Measurements from ENCODE around the gene RTL3.

The RTL3 gene

DNA sequence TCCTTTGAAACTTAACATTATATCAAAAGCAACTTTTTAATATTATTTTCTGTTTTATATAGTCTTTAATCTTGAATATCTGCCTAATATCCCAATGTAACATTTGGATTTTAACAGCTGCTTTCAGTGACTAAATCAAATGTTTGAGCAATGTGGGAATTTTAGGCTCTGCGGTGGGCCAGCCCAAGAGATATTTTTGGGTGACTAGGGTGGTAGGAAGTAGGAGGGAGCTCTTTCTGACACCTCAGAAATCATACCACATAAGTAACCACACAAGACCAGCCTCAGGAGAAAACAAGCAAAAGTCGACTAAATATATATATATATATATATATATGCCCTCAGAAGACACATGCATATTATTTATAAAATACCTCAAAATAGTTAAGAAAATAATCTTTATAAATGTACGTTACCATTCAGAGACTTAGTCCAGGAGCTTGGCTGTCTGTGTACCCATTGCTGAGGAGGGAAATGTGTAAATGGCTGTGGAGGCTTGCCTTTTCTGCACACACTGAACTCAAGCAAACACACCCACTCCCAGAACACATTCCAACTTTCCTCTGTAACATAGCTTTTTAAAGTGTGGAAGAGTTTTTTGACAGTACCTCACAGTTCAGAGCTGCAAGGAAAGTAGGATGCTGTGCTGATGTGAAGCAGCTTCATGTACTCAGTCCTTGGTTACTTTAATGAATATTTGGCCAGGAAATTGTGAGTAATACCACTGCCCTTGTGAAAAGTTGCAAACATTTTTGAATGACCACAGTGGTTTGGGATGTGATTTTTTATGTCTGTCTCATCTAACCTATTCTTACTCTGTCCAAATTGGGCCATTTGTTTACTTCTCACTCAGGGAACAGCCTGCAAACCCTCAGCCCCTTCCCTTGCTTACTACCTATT lies at the start of gene RTL3:
TSS of gene RTL3 (minus strand) at position 484 of the 900 bp plus-strand sequence. CDS start 908 bp downstream, outside the sequence.
- TF ChIP-seq, protein P1, sequence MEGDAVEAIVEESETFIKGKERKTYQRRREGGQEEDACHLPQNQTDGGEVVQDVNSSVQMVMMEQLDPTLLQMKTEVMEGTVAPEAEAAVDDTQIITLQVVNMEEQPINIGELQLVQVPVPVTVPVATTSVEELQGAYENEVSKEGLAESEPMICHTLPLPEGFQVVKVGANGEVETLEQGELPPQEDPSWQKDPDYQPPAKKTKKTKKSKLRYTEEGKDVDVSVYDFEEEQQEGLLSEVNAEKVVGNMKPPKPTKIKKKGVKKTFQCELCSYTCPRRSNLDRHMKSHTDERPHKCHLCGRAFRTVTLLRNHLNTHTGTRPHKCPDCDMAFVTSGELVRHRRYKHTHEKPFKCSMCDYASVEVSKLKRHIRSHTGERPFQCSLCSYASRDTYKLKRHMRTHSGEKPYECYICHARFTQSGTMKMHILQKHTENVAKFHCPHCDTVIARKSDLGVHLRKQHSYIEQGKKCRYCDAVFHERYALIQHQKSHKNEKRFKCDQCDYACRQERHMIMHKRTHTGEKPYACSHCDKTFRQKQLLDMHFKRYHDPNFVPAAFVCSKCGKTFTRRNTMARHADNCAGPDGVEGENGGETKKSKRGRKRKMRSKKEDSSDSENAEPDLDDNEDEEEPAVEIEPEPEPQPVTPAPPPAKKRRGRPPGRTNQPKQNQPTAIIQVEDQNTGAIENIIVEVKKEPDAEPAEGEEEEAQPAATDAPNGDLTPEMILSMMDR (IDR thresholded peaks at IDR 0.05; ENCODE audit: low read depth, low read length), result no peak
- TF ChIP-seq POLR2A (IDR thresholded peaks at IDR 0.05; ENCODE audit: extremely low read depth, insufficient read length) (no peak), MYC (IDR thresholded peaks at IDR 0.05; ENCODE audit: low read depth, low read length) (no peak), MAX (IDR thresholded peaks at IDR 0.05; ENCODE audit: low read depth, low read length) (no peak)
- no peak within 1 kb of the TSS for H3K4me3 ChIP-seq (ENCODE audit: low read depth, low read length)
- peak; percentile 25 for DNase-seq (ENCODE audit: low read depth)

- no peak for DNase-seq (ENCODE audit: low read depth)
- TF ChIP-seq, protein P1 (IDR thresholded peaks at IDR 0.05; ENCODE audit: low read depth, low read length), result no peak
- TF ChIP-seq MYC (IDR thresholded peaks at IDR 0.05; ENCODE audit: low read depth, low read length), result no peak
- no peak for TF ChIP-seq POLR2A (IDR thresholded peaks at IDR 0.05; ENCODE audit: extremely low read depth, insufficient read length)
- no peak for TF ChIP-seq MAX (IDR thresholded peaks at IDR 0.05; ENCODE audit: low read depth, low read length)
- no peak overlapping the region for H3K4me3 ChIP-seq (ENCODE audit: low read depth, low read length)
Measured at GRCh38 chrX:78708816-78709215, 49.7 kb upstream of the RTL3 start.

- peak; percentile 73 for DNase-seq (ENCODE audit: low read depth)
- TF ChIP-seq, protein P1 (IDR thresholded peaks at IDR 0.05; ENCODE audit: low read depth, low read length), result peak; percentile 48
- TF ChIP-seq POLR2A (IDR thresholded peaks at IDR 0.05; ENCODE audit: extremely low read depth, insufficient read length), result no peak
- H3K4me3 ChIP-seq (ENCODE audit: low read depth, low read length), result no peak overlapping the region
Measured at GRCh38 chrX:78708262-78708661, 49.1 kb upstream of the RTL3 start.

DNA sequence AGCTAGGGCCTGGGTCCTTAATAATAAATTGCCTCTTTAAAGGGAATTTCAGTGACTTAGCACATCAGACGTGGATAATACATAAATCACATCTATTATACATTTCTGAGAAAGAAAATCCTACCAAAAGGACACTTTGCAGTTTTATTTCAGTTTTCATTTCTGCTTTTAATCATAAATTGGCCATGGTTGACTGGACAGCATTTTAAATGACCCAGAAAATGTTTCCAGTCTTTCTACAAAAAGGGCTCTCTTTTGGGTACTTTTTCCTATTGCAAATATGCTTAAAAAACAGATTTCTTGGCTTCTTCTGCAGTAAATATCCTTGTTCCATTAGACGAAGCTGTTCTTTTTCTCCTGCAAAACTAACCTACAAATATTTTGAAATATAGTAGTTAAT lies 46.9 kb upstream of the RTL3 start:
- no peak for DNase-seq (ENCODE audit: low read depth)
- TF ChIP-seq POLR2A (IDR thresholded peaks at IDR 0.05; ENCODE audit: extremely low read depth, insufficient read length) (no peak), MYC (IDR thresholded peaks at IDR 0.05; ENCODE audit: low read depth, low read length) (no peak), MAX (IDR thresholded peaks at IDR 0.05; ENCODE audit: low read depth, low read length) (no peak)
- TF ChIP-seq, protein P1 (IDR thresholded peaks at IDR 0.05; ENCODE audit: low read depth, low read length), result no peak
- no peak overlapping the region for H3K4me3 ChIP-seq (ENCODE audit: low read depth, low read length)

DNA sequence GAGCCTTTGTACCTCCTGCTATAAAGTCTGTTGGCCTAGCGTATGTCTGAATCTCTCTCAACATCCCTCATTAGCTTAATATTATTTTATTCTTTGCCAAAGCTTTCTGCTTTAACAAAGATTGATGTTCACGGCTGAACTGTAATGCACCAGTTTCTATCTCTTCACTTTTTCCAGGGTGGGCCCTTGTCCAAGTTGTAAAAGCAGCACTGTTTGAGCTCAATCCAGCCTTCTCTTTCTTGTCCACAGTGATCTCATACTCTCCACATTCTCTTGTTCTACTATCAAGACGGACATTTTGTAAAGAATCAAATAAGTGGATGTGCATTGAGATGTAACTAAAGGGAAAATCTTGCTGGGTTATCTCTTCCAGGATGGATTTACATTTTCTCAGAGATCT lies 34.4 kb upstream of the RTL3 start:
- no peak overlapping the region for H3K4me3 ChIP-seq (ENCODE audit: low read depth, low read length)

More for the DNA sequence above, 34.4 kb upstream of the RTL3 start:
- TF ChIP-seq POLR2A (IDR thresholded peaks at IDR 0.05; ENCODE audit: extremely low read depth, insufficient read length), result no peak
- TF ChIP-seq, protein P1 (IDR thresholded peaks at IDR 0.05; ENCODE audit: low read depth, low read length), result no peak
- no peak for TF ChIP-seq MYC (IDR thresholded peaks at IDR 0.05; ENCODE audit: low read depth, low read length)
- TF ChIP-seq MAX (IDR thresholded peaks at IDR 0.05; ENCODE audit: low read depth, low read length), result no peak
- no peak for DNase-seq (ENCODE audit: low read depth)

Data from NB4 (cell line).